Activated T-helper 1 cell treated with Interleukin-2 at 50 U/mL for 16 hours (primary cell): Measurements from ENCODE around the gene SLC35F1.

Experiments used
- DNase-seq: peaks from one replicate; pipeline ENCODE4 v3.0.0-alpha.2; 2020; ENCODE audit warnings: low read depth

Gene SLC35F1

GRCh38 chr6:118198746-118199145 is 291.7 kb downstream of the SLC35F1 start:
- no peak for DNase-seq

GRCh38 chr6:118200160-118200559 is 293.1 kb downstream of the SLC35F1 start:
- DNase-seq = no peak

- DNase-seq = no peak
Observed at GRCh38 chr6:118202517-118202916, 295.5 kb downstream of the SLC35F1 start.

- DNase-seq = no peak
Observed at GRCh38 chr6:118203545-118203944, 296.5 kb downstream of the SLC35F1 start.

GRCh38 chr6:118206221-118206620 is 299.2 kb downstream of the SLC35F1 start:
- DNase-seq = no peak

- no peak for DNase-seq
Observed at GRCh38 chr6:118207947-118208346, 300.9 kb downstream of the SLC35F1 start.

GRCh38 chr6:118212451-118213173 is 305.5 kb downstream of the SLC35F1 start:
- DNase-seq = no peak

GRCh38 chr6:118215269-118215668 is 308.2 kb downstream of the SLC35F1 start:
- no peak for DNase-seq

- no peak for DNase-seq
Observed at GRCh38 chr6:118216751-118217150, 309.7 kb downstream of the SLC35F1 start.

- DNase-seq = no peak
Observed at GRCh38 chr6:118218156-118218555, 311.1 kb downstream of the SLC35F1 start.

GRCh38 chr6:118220429-118221128 is 313.5 kb downstream of the SLC35F1 start:
- DNase-seq = no peak

GRCh38 chr6:118223316-118223715 is 316.3 kb downstream of the SLC35F1 start:
- DNase-seq = no peak

- DNase-seq = no peak
Observed at GRCh38 chr6:118228886-118229285, 321.8 kb downstream of the SLC35F1 start.

GRCh38 chr6:118240878-118241528 is 333.9 kb downstream of the SLC35F1 start:
- DNase-seq = no peak

GRCh38 chr6:118246406-118246805 is 339.3 kb downstream of the SLC35F1 start:
- no peak for DNase-seq

GRCh38 chr6:118248171-118248570 is 341.1 kb downstream of the SLC35F1 start:
- no peak for DNase-seq

- DNase-seq = no peak
Observed at GRCh38 chr6:118249680-118250079, 342.6 kb downstream of the SLC35F1 start.

GRCh38 chr6:118252474-118252873 is 345.4 kb downstream of the SLC35F1 start:
- DNase-seq = no peak

- no peak for DNase-seq
Observed at GRCh38 chr6:118253741-118254140, 346.7 kb downstream of the SLC35F1 start.

GRCh38 chr6:118260833-118261232 is 353.8 kb downstream of the SLC35F1 start:
- no peak for DNase-seq

GRCh38 chr6:118263921-118264486 is 356.9 kb downstream of the SLC35F1 start:
- DNase-seq = no peak

GRCh38 chr6:118269659-118270058 is 362.6 kb downstream of the SLC35F1 start:
- DNase-seq = no peak

GRCh38 chr6:118277631-118278030 is 370.6 kb downstream of the SLC35F1 start:
- DNase-seq = no peak
